ENCODE measurements around the gene AGAP1.

AGAP1 gene

DNA sequence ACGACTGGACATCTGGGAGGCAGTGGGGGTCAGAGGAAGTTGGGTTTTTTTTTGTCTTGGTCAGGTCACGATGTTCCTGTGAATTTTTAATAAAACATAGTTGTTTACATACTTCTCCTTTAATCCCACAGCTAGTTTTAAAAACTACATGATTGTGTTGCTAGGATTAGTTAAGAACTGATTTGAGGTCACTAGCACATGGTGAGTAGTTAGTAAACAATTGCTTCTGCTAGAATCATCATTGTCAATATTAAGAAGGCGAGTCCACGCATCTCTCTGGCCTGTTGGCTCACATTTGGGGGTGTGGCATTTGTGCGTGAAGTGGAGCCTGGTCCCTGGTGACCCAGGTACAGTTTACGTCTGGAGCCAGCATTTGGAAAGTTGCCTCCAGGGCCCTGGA is 59.4 kb downstream of the AGAP1 start:
- no peak for DNase-seq

DNA sequence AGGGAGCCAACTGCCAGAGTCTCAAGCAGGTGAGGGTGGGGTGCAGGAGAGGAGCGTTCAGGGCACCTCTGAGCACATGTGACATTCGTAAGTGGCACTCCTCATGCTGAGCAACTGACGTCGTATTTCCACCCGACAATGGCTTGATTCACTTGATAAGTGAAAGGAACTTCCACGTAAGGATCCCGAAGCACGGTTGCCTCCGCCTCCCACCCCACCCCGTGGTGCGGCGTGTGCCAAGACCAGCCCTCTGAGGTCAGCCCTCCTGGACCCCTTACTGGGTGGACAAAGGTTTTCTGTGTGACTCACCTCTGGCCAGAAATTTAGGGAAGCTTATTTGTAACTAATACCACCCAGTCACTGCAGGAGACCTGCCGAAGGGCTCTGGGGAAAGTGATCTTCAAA is 59.9 kb downstream of the AGAP1 start:
- no peak for DNase-seq

DNA sequence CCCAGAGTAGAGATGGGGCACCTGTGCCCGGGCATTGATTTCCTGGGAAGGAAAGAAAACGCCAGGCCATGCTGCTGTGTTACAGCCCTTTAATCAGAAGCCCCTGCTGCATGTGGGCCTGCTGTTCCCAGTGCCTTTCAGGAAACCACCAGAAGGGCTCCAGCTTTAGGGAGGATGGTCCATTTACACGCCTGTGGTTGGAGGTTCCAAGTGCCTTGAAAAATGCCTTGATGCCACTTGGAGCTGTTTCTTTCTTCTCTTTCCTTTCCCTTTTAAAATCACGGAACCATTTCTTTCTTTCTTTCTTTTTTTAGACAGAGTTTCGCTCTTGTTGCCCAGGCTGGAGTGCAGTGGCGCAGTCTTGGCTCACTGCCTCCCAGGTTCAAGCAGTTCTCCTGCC is 60.5 kb downstream of the AGAP1 start:
- DNase-seq: no peak

DNA sequence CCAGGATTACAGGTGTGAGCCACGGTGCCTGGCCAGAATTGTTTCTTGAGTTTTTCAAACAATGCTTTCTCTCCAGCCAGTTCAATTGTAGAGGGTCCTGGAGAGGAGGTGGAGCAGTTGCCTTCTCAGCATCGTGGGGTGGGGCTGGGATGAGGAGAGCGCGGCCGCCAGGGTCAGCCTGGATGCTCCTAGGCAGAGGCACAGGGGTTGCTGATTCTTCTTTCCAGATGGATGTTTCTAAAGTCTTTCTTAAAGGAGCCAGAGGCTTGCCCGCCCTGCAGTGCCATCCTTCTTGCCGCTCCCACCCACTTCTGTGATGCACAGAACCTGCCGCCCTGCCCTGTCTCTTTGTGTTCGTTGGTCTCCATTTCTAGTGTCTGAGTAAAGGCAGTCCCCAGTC is 61.1 kb downstream of the AGAP1 start:
- no peak for DNase-seq

DNA sequence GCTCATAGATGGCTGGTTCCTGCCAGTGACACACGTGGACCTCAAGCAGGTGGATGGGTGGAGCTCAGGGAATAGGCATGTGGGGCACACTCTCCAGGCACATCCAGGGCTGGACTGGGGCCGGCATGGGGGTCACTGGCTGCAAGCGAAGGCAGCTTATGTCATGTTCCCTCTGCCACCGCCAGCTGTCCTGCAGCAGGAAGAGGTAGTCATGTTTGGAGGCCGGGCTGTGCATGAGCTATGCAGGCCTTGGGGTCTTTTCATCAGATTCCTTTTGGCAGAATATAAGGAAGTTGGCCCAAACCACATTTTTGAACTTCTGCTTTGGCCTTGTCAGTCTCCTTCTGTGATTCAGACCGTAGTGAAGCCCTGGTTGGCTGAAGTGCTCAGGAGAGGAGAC is 61.5 kb downstream of the AGAP1 start:
- no peak for DNase-seq

DNA sequence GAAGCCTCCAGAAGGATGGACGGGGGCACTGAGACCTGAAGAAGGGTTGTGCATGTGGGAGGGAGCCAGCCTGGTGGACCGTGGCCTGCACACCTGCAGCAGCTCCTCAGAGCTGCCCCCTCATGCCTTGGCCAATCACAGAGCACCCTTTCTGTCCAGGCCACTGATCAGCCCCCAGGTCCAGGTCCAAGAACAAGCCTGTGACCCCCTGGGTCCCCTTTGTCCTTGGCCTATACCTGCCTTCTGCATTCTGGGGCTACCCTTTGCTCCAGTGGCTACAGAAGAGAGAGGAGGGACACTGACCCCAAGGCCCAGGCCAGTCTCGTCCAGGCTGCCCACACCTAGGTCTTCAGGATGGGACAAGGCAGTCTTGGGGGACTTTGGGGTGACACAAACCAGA is 62.2 kb downstream of the AGAP1 start:
- DNase-seq: no peak

DNA sequence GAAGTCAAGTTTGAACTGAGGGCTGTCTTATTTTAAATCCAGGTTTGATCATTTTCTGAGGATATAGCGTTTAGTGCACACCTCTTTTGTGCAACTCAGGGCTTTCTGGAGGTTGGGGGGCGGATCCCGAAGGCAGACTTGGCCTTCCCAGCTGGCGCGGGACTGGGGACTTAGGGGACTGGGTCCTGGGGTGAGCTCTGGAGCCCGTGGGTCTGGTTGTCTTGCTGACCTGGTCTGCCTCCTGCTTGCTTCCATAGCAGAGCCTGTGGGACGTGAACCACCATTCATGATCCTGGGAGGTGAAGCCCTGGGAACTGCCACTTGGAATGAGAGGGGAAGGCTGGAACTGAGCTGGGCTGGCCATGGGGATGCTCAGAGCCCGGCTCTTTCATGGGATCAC is 63.1 kb downstream of the AGAP1 start:
- no peak for DNase-seq

DNA sequence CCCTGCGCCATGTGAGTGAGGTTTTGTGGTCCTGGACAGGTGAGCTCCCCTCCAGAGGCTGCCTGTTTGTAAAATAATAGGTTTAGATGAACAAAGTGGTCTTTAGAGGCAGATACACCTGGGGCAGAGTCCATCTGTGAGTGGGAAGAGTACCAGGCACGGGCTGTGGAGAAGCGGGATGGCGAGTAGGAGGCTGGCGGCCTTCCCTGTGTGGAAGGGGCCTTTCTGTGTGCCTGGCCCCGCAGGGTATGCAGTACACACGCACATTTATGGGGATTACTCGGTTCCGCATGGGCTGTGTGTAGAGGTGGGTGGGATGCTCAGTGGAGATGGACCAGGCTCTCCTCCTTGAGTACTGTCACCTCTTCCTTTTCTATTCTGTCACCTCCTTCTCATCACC is 64.1 kb downstream of the AGAP1 start:
- DNase-seq: no peak

DNA sequence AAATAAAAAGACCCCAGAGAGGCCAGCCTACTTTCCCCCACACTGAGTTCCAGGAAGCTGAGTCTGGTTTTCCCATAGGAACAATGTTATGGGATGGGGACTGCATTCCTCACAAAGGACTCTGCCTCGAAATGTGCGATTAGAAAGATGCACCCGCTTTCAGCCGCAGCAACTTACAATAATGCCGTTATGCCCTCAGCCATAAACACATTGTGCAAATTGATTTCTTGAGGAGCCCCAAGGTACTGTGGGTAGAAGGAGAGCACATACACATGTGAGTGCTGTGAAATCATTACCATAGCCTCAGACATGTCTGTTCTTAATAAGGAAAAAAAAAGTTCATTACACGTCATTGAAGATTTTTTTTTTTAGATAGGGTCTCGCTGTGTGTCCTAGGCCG is 64.7 kb downstream of the AGAP1 start:
- no peak for DNase-seq

DNA sequence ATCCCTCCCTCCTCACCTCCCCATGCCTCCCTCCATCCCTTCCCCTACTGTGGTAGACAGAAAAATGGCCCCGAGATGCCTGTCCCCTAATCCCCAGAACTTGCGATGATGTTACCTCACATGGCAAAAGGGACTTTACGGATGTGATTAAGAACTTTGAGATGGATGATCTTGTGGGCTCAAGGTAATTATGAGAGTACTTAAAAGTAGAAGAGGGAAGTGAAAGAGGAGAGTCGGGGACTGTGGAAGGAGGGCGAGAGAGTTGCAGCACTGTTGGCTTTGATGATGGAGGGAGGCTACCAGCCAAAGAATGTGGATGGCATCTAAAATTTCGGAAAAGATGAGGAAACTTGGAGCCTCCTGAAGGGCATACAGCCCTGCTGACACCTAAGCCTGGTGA is 66.5 kb downstream of the AGAP1 start:
- no peak for DNase-seq

DNA sequence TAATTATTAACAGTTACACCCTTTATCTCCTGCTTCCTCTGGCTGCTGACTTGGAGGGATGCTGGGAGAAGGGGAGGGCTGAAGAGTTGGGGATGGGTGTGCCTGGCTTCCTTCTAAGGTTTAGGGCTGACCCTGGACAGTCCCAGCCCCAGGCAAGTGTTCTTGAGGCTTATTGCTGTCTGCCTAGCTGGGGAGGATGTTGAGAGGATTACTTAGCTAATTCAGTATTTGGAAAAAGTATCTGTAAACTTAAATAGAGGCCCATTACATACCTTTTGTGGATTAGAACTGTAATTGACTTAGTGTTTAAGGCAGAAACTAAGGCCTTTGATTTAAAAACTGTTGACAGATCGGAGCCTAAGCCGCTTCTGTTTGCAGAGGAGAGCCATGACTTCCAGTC is 67.6 kb downstream of the AGAP1 start:
- DNase-seq: no peak

DNA sequence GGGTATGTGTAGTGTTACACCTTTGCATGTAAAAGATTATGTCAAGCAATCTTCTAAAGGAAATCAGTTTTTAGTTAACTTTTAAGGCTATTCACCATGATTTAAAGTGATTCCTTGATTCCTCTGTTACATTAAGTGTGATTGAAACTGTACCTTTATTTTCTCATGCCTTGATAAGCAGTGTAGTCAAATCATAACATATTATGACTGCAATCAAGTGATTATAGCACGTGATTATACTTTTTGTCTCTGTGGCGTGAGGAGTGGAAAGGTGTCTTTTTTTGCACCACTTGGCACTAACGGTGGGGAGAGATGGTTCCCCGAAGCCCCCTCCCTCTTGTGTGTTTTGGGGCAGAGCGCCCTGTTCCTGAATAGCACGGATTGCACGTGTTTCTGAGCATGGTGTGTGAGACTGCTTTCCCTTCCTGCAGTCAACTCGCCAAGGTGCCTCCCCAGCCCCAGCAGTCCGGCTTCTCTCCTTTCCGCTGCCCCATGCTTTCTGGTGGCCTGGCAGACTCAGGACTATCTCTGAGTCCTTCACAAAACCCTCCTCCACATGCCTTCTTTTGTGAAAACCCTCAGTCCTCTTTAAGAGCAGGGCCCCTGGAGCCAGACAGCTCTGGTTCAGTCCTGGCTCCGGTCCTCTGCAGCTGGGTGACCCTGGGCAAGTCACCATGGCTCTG is 68.4 kb downstream of the AGAP1 start:
- DNase-seq: no peak

DNA sequence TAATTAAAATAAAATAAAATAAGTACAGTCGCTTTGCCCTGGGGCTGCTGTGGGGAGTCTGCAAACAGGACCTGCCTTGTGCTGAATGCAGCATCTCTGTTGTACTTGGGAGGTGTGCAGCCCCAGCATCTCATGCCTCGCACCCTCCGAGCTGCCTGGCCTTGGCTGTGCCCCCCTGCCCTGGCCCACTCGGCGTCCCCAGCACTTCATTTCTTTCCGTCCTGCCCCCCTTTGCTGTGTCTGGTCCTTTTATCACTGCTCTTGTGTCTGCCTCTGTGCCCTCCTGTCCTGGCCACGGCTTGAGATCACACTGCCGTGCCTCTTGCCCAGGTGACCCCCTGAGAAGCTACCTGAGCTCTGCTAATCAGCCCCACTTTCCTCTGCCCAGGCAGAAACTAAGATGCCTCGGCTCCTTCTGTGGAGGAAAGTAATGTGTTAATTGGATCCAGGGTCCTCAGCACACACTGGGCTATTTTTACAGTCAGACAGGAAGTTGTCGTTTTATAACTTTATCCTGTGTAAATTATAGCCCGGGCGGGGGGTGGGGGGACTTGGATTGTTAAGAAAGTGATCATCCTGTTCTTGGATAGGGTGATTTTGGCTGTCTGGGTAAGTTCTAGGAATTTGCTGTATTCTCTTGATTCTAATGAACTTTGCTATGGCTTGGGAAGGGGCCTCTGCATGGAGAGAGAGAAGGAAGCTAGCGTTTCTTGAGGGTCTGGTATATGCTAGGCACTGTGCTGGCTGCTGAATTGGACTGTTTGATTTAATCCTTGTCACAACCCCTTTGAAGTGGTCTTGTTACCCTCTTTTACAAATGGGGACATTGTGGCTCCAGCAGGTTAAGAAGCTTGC is 69.4 kb downstream of the AGAP1 start:
- DNase-seq: no peak

DNA sequence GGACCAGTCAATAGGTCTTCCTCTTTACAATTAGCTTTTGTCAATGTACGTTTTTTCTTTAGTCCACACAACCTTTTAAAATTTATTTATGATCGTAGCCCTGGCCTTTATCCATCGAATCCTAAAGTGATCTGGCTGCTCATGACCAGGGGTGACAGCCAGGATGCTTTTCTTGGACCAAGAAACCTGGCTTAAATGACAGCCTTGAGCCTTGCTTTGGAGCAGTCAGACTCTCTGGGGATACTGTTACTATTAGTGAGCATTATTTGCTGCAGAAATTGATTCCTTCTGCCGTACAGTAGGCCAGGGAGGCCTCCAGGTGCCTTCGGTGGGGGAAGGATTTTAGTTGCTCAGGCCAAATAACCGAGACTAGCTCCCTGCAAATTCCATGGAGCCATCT is 70.2 kb downstream of the AGAP1 start:
- no peak for DNase-seq

DNA sequence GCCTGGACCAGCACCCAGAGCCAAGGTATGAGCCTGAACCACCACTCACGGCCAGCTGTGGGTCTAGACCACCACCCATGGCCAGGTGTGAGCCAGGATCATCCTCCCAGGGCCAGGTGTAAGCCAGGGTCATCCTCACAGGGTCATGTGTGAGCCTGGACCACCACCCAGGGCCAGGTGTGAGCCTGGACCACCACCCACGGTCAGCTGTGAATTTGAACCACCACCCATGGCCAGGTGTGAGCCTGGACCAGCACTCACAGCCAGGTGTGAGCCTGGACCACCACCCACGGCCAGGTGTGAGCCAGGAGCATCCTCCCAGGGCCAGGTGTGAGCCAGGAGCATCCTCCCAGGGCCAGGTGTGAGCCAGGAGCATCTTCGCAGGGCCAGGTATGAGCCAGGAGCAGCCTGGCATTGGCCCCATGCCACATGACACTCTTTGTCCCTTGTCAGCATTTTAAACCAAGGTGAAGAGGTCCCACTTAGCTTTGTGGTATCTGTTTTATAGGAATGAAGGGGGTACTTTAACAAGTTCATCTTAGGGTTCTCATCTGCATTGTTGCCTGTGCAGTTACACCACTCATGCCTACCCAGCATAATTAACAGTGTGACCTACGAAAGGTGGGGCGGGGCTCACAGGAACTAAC is 71.2 kb downstream of the AGAP1 start:
- DNase-seq: no peak

DNA sequence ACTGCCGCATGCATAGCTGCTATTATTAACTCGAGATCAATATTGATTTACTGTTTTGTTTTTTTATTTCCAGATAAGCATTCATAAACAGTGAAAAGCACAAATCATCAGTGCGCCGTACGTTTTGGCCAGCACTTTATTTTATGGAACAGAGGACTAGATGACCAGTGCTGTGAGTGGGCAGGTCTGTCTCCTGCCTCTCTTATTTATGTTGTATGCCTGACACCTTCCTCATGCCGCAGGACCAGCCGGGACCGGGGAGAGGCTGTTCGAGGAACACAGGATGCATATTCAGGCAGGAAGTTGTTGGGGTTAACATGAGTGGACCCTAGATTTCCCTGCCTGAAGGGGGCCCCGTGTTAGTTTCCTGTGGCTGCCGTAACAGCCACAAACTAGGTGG is 72.6 kb downstream of the AGAP1 start:
- DNase-seq: no peak

DNA sequence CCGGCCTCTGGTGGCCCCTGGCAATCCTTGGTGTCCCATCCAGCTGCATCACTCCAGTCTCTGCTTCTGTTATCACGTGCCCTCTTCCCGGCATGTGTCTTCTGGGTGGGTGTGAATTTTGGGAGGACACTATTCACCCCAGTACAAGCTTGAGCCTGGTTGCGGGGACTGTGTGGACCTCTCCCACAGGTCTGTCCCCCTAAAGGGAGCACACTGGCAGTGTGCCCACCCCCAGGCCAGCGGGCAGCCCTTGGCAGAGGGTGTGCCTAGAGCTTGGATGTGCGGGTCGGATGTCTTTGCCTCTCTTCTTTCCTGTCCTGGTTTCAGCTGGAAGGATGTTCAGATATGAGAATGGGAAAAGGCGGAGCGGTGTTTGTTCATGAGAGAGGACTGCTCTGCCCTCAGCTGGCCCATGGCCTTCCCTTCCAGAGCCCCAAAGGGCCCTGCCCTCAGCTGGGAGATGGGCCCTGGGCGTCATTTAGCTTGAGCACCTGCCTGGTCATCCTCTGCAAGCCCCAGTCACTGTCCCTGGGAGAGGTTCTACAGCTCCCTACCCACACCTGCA is 73.2 kb downstream of the AGAP1 start:
- no peak for DNase-seq

DNA sequence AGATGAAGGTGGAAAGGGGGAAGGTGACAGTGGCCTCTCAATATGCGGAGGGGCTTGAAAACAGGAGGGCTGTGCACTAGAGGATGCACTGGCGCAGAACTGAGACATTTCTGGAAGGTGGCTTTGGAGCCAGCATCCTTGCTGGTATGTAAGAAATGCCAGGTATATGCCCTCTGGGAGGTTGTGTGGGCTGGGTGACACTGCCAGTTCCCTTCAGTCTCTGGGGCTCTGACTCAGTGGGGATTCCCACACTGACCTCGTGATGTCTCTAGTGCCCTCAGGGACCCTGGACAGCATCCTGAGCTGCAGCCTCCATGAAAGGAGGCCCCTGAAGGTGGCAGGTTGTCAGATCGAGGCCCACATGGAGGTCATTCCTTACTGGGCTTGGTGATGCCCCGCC is 74.0 kb downstream of the AGAP1 start:
- no peak for DNase-seq

DNA sequence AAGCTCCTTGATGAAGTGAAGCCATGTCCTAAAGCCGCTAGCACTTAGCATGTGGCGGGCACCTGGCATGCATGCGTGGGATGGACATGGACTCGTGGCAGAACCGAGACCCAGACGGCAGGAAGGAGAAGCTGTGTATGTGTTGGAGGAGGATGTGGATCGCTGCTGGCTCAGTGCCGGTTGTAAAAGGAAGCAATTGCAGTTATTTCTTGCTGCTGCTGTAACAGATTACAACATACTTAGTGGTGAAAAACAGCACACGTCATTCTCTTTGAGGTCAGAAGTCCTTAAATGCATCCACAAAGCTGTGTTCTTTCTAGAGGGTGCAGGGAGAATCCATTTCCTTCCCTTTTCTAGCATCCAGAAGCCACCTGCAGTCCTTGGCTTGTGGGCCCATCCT is 74.6 kb downstream of the AGAP1 start:
- DNase-seq: no peak

DNA sequence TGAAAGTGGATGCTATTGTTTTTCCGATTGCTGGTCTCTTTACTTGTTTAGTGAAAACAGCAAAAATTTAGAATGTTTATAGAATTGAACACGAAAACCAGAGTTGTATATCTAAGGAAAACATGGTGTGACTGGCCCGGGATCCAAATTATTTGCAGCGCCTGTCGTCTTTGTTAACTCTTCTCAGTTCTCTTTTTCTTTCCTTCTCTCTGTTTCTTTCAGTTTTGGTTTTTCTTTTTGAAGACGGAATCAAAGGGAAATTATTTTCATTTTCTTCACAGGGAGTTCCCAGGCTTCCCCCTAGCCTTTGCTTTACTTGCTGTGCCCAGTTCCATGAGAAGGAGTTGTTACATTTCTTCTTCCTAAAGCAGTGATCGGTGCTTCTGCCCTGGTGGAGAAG is 76.0 kb downstream of the AGAP1 start:
- DNase-seq: no peak

DNA sequence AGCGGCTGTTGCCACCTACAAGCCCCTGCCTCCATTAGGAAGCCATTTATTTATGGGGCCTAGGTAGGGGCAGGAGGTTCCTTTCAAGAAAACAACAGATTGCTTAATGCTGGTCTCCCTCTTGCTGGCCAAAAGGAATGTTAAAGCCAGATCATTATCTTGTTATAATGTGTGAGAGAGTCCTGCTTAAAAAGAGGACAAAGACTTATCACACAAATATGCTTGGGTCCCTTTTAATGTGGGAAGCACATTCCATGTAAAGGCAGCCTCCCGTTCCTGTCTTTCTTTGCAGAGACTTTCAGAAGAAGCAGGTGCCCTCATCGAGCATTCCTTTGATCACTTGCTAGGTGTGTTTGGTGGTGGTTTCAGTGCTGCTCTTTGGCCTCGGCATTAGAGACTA is 76.4 kb downstream of the AGAP1 start:
- DNase-seq: no peak

DNA sequence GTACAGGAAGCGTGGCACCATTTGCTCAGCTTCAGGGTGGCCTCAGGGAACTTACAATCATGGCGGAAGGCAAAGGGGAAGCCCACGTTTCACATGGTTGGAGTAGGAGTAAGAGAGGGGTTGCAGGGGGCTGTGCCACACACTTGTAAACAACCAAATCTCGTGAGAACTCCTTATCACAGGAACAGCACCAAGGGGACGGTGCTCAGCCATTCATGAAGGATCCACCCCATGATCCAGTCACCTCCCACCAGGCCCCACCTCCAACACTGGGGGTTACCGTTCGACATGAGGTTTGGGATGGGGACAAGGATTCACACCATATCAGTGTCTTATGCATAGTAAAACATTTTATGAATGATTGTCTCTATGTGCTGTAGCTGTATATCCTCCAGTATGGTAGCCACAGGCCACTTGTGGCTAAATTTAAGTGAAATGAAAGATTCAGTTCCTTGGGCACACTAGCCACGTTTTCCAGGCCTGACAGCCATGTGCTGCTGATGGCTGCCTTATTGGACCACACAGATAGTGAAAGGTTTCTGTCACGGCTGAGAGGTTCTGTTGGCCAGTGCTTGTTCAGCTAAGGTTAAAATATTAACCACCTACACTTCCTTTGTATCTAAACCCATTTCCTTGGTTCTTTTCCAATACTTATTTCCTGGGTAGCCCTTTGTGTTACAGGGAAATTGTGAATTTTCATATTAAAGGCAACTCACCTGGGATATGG is 77.3 kb downstream of the AGAP1 start:
- no peak for DNase-seq

DNA sequence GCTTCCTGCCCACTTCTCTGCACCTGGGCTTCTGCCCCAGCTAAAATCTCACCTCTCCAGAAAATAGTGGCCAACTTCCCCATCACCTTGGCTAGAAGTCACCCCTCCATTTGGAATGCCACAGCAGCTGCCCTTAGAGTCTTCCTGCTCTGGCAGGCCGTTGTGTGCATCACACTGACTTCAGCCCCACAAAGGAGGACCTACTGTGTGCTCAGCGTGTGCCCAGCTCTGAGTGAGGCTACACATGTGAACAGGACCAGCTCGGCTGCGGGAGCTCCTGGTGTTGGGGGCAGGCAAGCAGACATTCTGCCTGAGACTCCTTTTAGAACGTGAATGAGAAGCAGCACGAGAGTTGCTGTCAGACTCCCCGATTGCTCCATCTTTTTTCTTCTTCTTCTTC is 78.7 kb downstream of the AGAP1 start:
- DNase-seq: no peak

Data from CD4-positive, alpha-beta T cell treated with Interleukin-4 for 4 hours (primary cell).